Prostate gland (tissue), 2 donors: ENCODE results near the gene SNRPA1. TPM values are rescaled to one million over a fixed set of nuclear protein-coding genes. Genes with fewer than 3 reads are reported as not detected.

Experiments
- DNase-seq: peaks from one replicate; pipeline ENCODE4 v3.0.0-alpha.2; 2019; ENCODE audit warnings: low spot score
- H3K27ac ChIP-seq, 2 donors: fragments of 200-600 bp; sonication (generic); 2 replicates each; pipeline ENCODE4 v1.5.1; 2017 to 2019
- H3K27me3 ChIP-seq: fragments of 200-600 bp; sonication (generic); replicated peaks from 2 replicates; pipeline ENCODE4 v1.5.1; 2019; ENCODE audit not compliant: insufficient read depth
- H3K36me3 ChIP-seq, 2 donors: fragments of 200-600 bp; sonication (generic); 1 replicate in 1 of 2; 2 replicates in 1 of 2; pipeline versions ENCODE4 v1.5.1 to v1.8.1; 2017 to 2019
- H3K4me1 ChIP-seq: fragments of 200-600 bp; sonication (generic); replicated peaks from 2 replicates; pipeline ENCODE4 v1.5.1; 2019
- H3K4me3 ChIP-seq, 2 donors: fragments of 200-600 bp; sonication (generic); 2 replicates each; pipeline ENCODE4 v1.5.1; 2017 to 2019
- H3K9me3 ChIP-seq: fragments of 200-600 bp; sonication (generic); 2 replicates; pipeline ENCODE4 v1.5.1; 2017
- POLR2A ChIP-seq: fragments of 450-650 bp; IDR thresholded peaks from one replicate; pipeline ENCODE4 v1.6.1; 2016; ENCODE audit warnings: antibody characterized with exemption, mild to moderate bottlenecking
- POLR2AphosphoS5 ChIP-seq: sonication (generic); formaldehyde crosslinking; IDR thresholded peaks from one replicate; pipeline ENCODE4 v1.6.1; 2017; ENCODE audit warnings: antibody characterized with exemption
- WGBS: methylation state at CpG from one replicate; pipeline ENCODE4 v1.1.5; 2018; 5-methylcytosine and 5-hydroxymethylcytosine counted together
- intact Hi-C: fragments of 100-400 bp; cut with DNase I; formaldehyde crosslinking; loops from one replicate; pipeline ENCODE4 v1.14.2; 2022
- total RNA-seq, 2 donors: library from RNA; depleted of rRNA; stranded (reverse); fragments of >200 nt; gene quantifications; one replicate each; pipeline ENCODE4 v1.1.0, GENCODE V29; 2016
- TF ChIP-seq, protein P1 (sequence below), 4 experiments: fragments of 200-600 bp in 2 of 4; fragments of 450-650 bp in 2 of 4; sonication (generic) in 2 of 4; IDR thresholded peaks; 1 replicate in 3 of 4; 2 replicates in 1 of 4; pipeline ENCODE4 v1.5.1; 2016 to 2019; ENCODE audit warnings: antibody characterized with exemption in 4 of 4, mild to moderate bottlenecking in 2 of 4, moderate library complexity in 2 of 4

SNRPA1 gene
- total RNA-seq, 2 donors from 2014 or later: 23.6 to 55.3 TPM

DNA sequence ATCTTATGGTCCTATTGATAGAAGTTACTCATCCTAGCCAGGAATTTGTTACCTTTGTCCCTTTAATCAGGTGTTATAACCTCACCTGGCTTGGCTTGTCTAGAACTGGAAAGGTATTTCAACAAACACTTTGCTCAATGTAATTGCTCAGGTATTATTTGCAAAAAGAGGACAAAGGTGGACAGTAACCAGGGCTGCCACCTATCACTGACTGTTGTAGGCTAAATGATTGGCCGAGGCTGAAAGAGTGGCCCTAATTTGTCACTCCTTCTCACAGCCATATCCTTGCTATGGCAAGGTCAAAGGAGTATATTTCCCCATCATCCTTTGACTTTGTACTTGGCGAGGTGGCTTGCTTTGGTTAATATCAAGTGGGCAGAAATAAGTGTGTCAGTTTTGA, 15.0 kb downstream of the SNRPA1 start:
- Histone ChIP-seq H3K36me3 (peaks cover 3 to 4% of the 10 kb centered on the region in 2 donors), H3K27me3 (no peaks in the 10 kb centered on the region)
- no peak for TF ChIP-seq POLR2AphosphoS5
- TF ChIP-seq POLR2A: no peak
- TF ChIP-seq, protein P1, sequence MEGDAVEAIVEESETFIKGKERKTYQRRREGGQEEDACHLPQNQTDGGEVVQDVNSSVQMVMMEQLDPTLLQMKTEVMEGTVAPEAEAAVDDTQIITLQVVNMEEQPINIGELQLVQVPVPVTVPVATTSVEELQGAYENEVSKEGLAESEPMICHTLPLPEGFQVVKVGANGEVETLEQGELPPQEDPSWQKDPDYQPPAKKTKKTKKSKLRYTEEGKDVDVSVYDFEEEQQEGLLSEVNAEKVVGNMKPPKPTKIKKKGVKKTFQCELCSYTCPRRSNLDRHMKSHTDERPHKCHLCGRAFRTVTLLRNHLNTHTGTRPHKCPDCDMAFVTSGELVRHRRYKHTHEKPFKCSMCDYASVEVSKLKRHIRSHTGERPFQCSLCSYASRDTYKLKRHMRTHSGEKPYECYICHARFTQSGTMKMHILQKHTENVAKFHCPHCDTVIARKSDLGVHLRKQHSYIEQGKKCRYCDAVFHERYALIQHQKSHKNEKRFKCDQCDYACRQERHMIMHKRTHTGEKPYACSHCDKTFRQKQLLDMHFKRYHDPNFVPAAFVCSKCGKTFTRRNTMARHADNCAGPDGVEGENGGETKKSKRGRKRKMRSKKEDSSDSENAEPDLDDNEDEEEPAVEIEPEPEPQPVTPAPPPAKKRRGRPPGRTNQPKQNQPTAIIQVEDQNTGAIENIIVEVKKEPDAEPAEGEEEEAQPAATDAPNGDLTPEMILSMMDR (IDR thresholded peaks at IDR 0.05): no peak

GRCh38 chr15:101277943-101278564, 17.0 kb downstream of the SNRPA1 start:
- no peak for DNase-seq
- Histone ChIP-seq H3K27me3 (no peaks in the 10 kb centered on the region), H3K4me3 (peak overlapping the region; percentile 46 to 83), H3K9me3 (no peaks in the 10 kb centered on the region), H3K27ac (peak overlapping the region; percentile 60 to 78), H3K36me3 (peaks cover 13 to 15% of the 10 kb centered on the region in 2 donors), H3K4me1 (no peaks in the 10 kb centered on the region)
- TF ChIP-seq, protein P1 (IDR thresholded peaks at IDR 0.05): no peak
- TF ChIP-seq POLR2A (no peak), POLR2AphosphoS5 (no peak)
- intact Hi-C loops: no loop called here
- WGBS: 79% methylated on average over 12 of the region's 12 CpGs

More for the DNA sequence above, 15.0 kb downstream of the SNRPA1 start:
- intact Hi-C loops: no loop called here
- Histone ChIP-seq H3K4me1 (no peaks in the 10 kb centered on the region), H3K4me3 (no peak overlapping the region), H3K9me3 (no peaks in the 10 kb centered on the region), H3K27ac (no peak overlapping the region)
- WGBS: 89% methylated on average over 2 of the region's 2 CpGs
- no peak for DNase-seq

DNA sequence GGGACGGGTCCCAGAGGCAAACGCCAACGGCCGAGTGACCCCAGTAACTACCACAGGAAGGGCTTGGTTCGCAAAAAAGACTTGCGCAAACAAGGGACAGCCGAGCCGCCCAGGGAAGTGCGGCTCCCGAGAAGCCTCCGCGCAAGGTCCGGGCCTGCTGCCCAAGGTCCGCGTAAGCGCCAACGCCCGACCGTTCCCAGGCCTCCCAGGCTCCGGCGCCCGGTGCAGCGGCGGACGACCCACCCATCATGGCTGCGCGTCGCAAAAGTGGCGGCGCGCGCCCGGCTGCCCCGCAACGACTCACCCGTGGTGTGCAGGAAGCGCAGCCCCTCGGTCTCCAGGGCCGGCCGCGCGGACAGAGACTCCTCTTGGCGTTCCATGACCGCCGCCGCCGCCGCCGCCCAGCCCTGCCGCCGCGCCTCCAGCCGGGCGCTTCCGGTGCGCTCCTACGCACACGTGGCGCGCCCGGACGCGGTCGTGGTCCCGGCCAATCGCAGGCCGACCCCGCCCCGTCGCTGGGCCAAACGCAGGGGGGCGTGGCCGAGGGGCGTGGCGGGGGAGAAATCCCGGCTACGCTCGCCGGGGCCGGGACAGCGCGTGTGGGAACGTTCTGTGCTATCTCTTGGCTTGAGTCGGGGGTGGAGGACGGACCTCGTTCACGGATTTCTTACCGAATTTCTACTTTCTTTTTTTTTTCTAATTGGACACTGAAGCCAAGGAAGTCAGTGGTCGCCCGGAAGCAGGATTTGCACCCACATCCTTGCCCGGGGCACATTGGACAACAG, 17.8 kb downstream of the SNRPA1 start, which contains the start of gene SELENOS:
SELENOS (minus strand) TSS at position 448 of the 785 bp plus-strand sequence; CDS start at position 380, 68 bp downstream.
- intact Hi-C loops: no loop called here

DNA sequence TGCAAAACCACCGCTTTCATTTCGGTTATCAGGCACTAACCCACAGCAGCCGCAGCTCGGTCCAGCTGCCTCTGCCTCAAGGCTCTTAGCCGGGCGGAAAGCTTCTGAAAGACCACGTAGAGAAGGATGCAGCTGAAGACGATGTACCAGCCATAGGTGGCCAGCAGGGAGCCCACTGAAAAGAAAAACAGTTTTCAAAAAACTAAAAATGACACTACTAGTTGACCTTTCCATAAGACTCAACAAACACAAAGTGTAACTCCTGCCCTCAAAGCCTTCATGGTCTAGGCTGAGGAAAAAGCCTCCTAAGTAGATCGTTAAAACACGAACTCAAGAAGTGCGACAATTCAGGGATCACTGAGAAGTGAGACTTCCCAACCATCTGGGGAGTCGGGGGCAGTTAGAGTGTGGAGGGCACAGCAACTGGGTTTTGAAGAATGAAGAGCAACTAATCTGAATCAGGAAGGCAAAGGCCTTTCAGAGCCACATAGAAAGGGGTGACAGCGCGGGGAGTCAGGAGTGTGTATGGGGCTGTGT, 18.5 kb downstream of the SNRPA1 start:
- no peaks in the 10 kb centered on the region for H3K9me3 ChIP-seq
- H3K36me3 ChIP-seq: peaks cover 13 to 24% of the 10 kb centered on the region in 2 donors
- no peaks in the 10 kb centered on the region for H3K4me1 ChIP-seq
- intact Hi-C loops: no loop called here
- peak overlapping the region; percentile 46 to 83 for H3K4me3 ChIP-seq
- H3K27me3 ChIP-seq: no peaks in the 10 kb centered on the region
- peak overlapping the region; percentile 56 to 78 for H3K27ac ChIP-seq
- no peak for TF ChIP-seq POLR2A
- TF ChIP-seq, protein P1 (IDR thresholded peaks at IDR 0.05): peak in 1 of 4 experiments; percentile 28
- TF ChIP-seq POLR2AphosphoS5: no peak
- 14% methylated on average over 14 of the region's 14 CpGs for WGBS
- DNase-seq: no peak

More for the DNA sequence above, 17.8 kb downstream of the SNRPA1 start, which contains the start of gene SELENOS:
- under 1% methylated on average over 77 of the region's 91 CpGs for WGBS
- peak within 1 kb of the TSS; percentile 60 to 78 for H3K27ac ChIP-seq
- H3K4me1 ChIP-seq: no peaks in the 10 kb centered on the region
- peak; percentile 91 for DNase-seq
- H3K4me3 ChIP-seq: peak within 1 kb of the TSS; percentile 46 to 83
- no peaks in the 10 kb centered on the region for H3K27me3 ChIP-seq
- no peaks in the 10 kb centered on the region for H3K9me3 ChIP-seq
- peak; percentile 88 for TF ChIP-seq POLR2A
- TF ChIP-seq POLR2AphosphoS5: peak; percentile 76
- TF ChIP-seq, protein P1 (IDR thresholded peaks at IDR 0.05): peak in 2 of 4 experiments; percentile 2 to 23
- H3K36me3 ChIP-seq: peaks cover 13 to 20% of the 10 kb centered on the region in 2 donors
